HG03175 (cell line): ENCODE data around the gene LYZ.

Experiments used
- ATAC-seq: cut with Tn5 transposase; IDR thresholded peaks from one replicate; pipeline ENCODE4 v1.9.1; 2021; ENCODE audit warnings: mild to moderate bottlenecking, moderate library complexity; ENCODE audit not compliant: unreplicated experiment

The LYZ gene

GRCh38 chr12:69368171-69368570 lies 20.0 kb downstream of the LYZ start:
- ATAC-seq = no peak

GRCh38 chr12:69383074-69383473 lies 34.9 kb downstream of the LYZ start:
- ATAC-seq = no peak

GRCh38 chr12:69385038-69385437 lies 36.9 kb downstream of the LYZ start:
- no peak for ATAC-seq

- ATAC-seq = no peak
Measured at GRCh38 chr12:69386921-69387320, 38.7 kb downstream of the LYZ start.

GRCh38 chr12:69388371-69388770 lies 40.2 kb downstream of the LYZ start:
- ATAC-seq = peak; percentile 36

GRCh38 chr12:69389831-69390230 lies 41.6 kb downstream of the LYZ start:
- no peak for ATAC-seq

GRCh38 chr12:69392179-69392928 lies 44.2 kb downstream of the LYZ start:
- ATAC-seq = peak; percentile 66

- ATAC-seq = no peak
Measured at GRCh38 chr12:69396041-69396440, 47.9 kb downstream of the LYZ start.

- ATAC-seq = no peak
Measured at GRCh38 chr12:69396963-69397362, 48.8 kb downstream of the LYZ start.

GRCh38 chr12:69397978-69398377 lies 49.8 kb downstream of the LYZ start:
- ATAC-seq = no peak

GRCh38 chr12:69401940-69402339 lies 53.8 kb downstream of the LYZ start:
- no peak for ATAC-seq
